K562 (cell line): Measurements from ENCODE around the gene C1QTNF8. TPM values are rescaled to one million over a fixed set of nuclear protein-coding genes. Genes with fewer than 3 reads are reported as not detected.
A peak's percentile ranks its signal among the peaks of the same experiment; 100 is the strongest.

Source experiments
- ATAC-seq: fragments of 200-7000 bp; cut with Tn5 transposase; 3 replicates; pipeline ENCODE4 v1.9.1; 2020; ENCODE audit warnings: moderate library complexity
- BruUV-seq: library from RNA; stranded (reverse); fragments of 400-500 nt; replicated peaks from 2 replicates; lab custom pipeline; 2021; lab: Mats Ljungman, UMichigan
- CTCF ChIA-PET: fragments of 300-600 bp; formaldehyde crosslinking; extraction: SDS; loops from one replicate; lab custom pipeline; 2021; ENCODE audit warnings: low intra/inter-chr PET ratio; lab: Yijun Ruan, JAX
- POLR2A ChIA-PET: fragments of 300-600, 350-650 bp; sonication (Branson Sonifier 250); formaldehyde crosslinking; extraction: SDS; loops from one replicate; lab custom pipeline; 2021; ENCODE audit warnings: antibody characterized with exemption, inconsistent platforms; lab: Yijun Ruan, JAX
- DNase-seq, 4 experiments: peaks; one replicate each; pipeline versions ENCODE4 v3.0.0 to v3.0.0-alpha.2; 2011 to 2018; ENCODE audit warnings: low spot score in 3 of 4, mixed read lengths in 3 of 4; ENCODE audit errors: extremely low read depth in 1 of 4
- FAIRE-seq: peaks from 2 replicates; lab custom pipeline; 2011; peaks lifted over from hg19 to GRCh38; lab: Jason Lieb, UNC
- H2AFZ ChIP-seq: 2 replicates; pipeline ENCODE4 v1.6.0; 2011; ENCODE audit warnings: low read depth, low read length, control low read depth, inconsistent platforms
- H3K27ac ChIP-seq: fragments of 200-600 bp; 3 replicates; pipeline ENCODE4 v1.8.0; 2011; ENCODE audit warnings: low read depth, mild to moderate bottlenecking, control low read depth, inconsistent platforms, low read length, moderate library complexity, mixed read lengths; ENCODE audit errors: extremely low read depth
- H3K27me3 ChIP-seq, 2 experiments: fragments of 300-600 bp in 1 of 2; 2 replicates in 1 of 2; 3 replicates in 1 of 2; pipeline versions ENCODE4 v1.6.0 to v1.8.0; 2011; ENCODE audit warnings: inconsistent platforms in 2 of 2, low read length in 2 of 2, mild to moderate bottlenecking in 1 of 2, mixed read lengths in 1 of 2, moderate library complexity in 1 of 2; ENCODE audit not compliant: control insufficient read depth in 2 of 2, insufficient read depth in 2 of 2
- H3K36me3 ChIP-seq: fragments of 300-600 bp; 3 replicates; pipeline ENCODE4 v1.8.0; 2011; ENCODE audit warnings: mild to moderate bottlenecking, low read length, inconsistent platforms; ENCODE audit not compliant: control insufficient read depth, insufficient read depth
- H3K4me1 ChIP-seq, 2 experiments: fragments of 200-600 bp in 1 of 2; replicated peaks in 1 of 2; 2 replicates in 1 of 2; 3 replicates in 1 of 2; pipeline versions ENCODE4 v1.5.1 to v1.8.0; 2011; ENCODE audit warnings: inconsistent platforms in 2 of 2, low read length in 2 of 2, mild to moderate bottlenecking in 1 of 2, mixed read lengths in 1 of 2, moderate library complexity in 1 of 2; ENCODE audit not compliant: control insufficient read depth in 2 of 2, insufficient read depth in 2 of 2
- H3K4me2 ChIP-seq: 2 replicates; pipeline ENCODE4 v1.6.1; 2011; ENCODE audit warnings: low read length, control low read depth, inconsistent platforms, mixed read lengths; ENCODE audit not compliant: insufficient read depth
- H3K4me3 ChIP-seq: fragments of 200-600 bp; sonication (generic), shearing (Covaris generic); 2 replicates; pipeline ENCODE4 v1.5.1; 2016; ENCODE audit warnings: control low read depth, inconsistent platforms
- H3K79me2 ChIP-seq: fragments of 200-600 bp; 3 replicates; pipeline ENCODE4 v1.8.0; 2011; ENCODE audit warnings: low read length, inconsistent platforms; ENCODE audit not compliant: control insufficient read depth, insufficient read depth
- H3K9ac ChIP-seq, 2 experiments: 2 replicates each; pipeline versions ENCODE4 v1.6.0 to v1.6.1; 2011; ENCODE audit warnings: low read depth in 2 of 2, low read length in 2 of 2, control low read depth in 1 of 2, inconsistent platforms in 1 of 2, mild to moderate bottlenecking in 1 of 2, mixed read lengths in 1 of 2; ENCODE audit not compliant: insufficient read depth in 1 of 2
- H3K9me1 ChIP-seq: one replicate; pipeline ENCODE4 v1.6.0; 2011; ENCODE audit warnings: inconsistent platforms, mild to moderate bottlenecking, low read length, moderate library complexity; ENCODE audit not compliant: control insufficient read depth, insufficient read depth
- H3K9me3 ChIP-seq: replicated peaks from 2 replicates; pipeline ENCODE4 v1.5.1; 2011; ENCODE audit warnings: low read depth, low read length, inconsistent platforms; ENCODE audit not compliant: control insufficient read depth, insufficient read depth
- H4K20me1 ChIP-seq: replicated peaks from 2 replicates; pipeline ENCODE4 v1.6.1; 2011; ENCODE audit warnings: low read length, inconsistent platforms, mixed read lengths; ENCODE audit not compliant: control insufficient read depth, insufficient read depth
- CBFA2T2 ChIP-seq: fragments of 450-650 bp; conservative IDR thresholded peaks from 2 replicates; pipeline ENCODE4 v1.6.1; 2017; ENCODE audit warnings: mild to moderate bottlenecking
- SAFB ChIP-seq: fragments of 200-400 bp; formaldehyde crosslinking; IDR thresholded peaks from 2 replicates; pipeline ENCODE4 v1.6.1; 2017; ENCODE audit warnings: low read depth, low read length, borderline replicate concordance
- ZFX ChIP-seq: sonication (generic); formaldehyde crosslinking; IDR thresholded peaks from 2 replicates; pipeline ENCODE4 v1.8.0; 2022; ENCODE audit warnings: mild to moderate bottlenecking, missing genetic modification reagents, moderate library complexity
- ZNF347 ChIP-seq: fragments of 450-650 bp; formaldehyde crosslinking; IDR thresholded peaks from 2 replicates; pipeline ENCODE4 v1.4.0; 2020; ENCODE audit warnings: low read depth, mild to moderate bottlenecking, moderate library complexity
- WGBS: fragments of 100-300 bp; shearing (Covaris generic); methylation state at CpG from one replicate; pipeline ENCODE4 v1.1.6; 2016; ENCODE audit warnings: low coverage, mixed read lengths; ENCODE audit not compliant: insufficient coverage; ENCODE audit errors: missing lambda C conversion rate; 5-methylcytosine and 5-hydroxymethylcytosine counted together
- in situ Hi-C: fragments of 300-500 bp; cut with MboI; formaldehyde crosslinking; loops from 4 replicates; pipeline ENCODE4 v1.15.0; 2018; ENCODE audit warnings: inconsistent platforms, mixed read lengths
- intact Hi-C: fragments of 100-400 bp; cut with micrococcal nuclease; formaldehyde crosslinking; loops from 2 replicates; pipeline ENCODE4 v1.14.2; 2022
- polyA plus RNA-seq, 8 experiments: library from polyadenylated mRNA; depleted of rRNA in 4 of 8; stranded (reverse) in 5 of 8; unstranded in 3 of 8; fragments of >200 nt; fragmentation: Nextera tagmentation in 2 of 8; fragmentation: Illumina TruSeq in 1 of 8; extraction: Ambion mirVana in 2 of 8; extraction: Trizol in 1 of 8; gene quantifications; 2 replicates each; pipeline versions ENCODE4 v1.2.1 to v1.2.3, GENCODE V29; 2011 to 2014; ENCODE audit warnings: inconsistent platforms in 1 of 8, missing spikeins in 1 of 8
- total RNA-seq, 7 experiments: library from RNA; depleted of rRNA in 6 of 7; stranded (reverse); fragments of >200 nt in 6 of 7; fragmentation: Illumina TruSeq in 2 of 7; extraction: Trizol in 2 of 7; gene quantifications; 2 replicates each; pipeline versions ENCODE4 v1.2.1 to v1.2.3, GENCODE V29; 2011 to 2021; ENCODE audit warnings: low replicate concordance in 1 of 7
- TF ChIP-seq, protein P1 (sequence below): sonication (generic); formaldehyde crosslinking; IDR thresholded peaks from 2 replicates; pipeline ENCODE4 v1.8.0; 2022; ENCODE audit warnings: mild to moderate bottlenecking, missing genetic modification reagents, borderline replicate concordance
- TF ChIP-seq, protein P2 (sequence below), 2 experiments: IDR thresholded peaks; 2 replicates each; pipeline ENCODE4 v1.6.1; 2012; ENCODE audit warnings: improper control_type of control experiment in 2 of 2, low read depth in 2 of 2, low read length in 2 of 2, borderline replicate concordance in 1 of 2

The C1QTNF8 gene
- total and polyA plus RNA-seq, 9 of the 15 experiments (the other 6 are each of a cell fraction or from before 2014, with no cell fraction given): not detected

DNA sequence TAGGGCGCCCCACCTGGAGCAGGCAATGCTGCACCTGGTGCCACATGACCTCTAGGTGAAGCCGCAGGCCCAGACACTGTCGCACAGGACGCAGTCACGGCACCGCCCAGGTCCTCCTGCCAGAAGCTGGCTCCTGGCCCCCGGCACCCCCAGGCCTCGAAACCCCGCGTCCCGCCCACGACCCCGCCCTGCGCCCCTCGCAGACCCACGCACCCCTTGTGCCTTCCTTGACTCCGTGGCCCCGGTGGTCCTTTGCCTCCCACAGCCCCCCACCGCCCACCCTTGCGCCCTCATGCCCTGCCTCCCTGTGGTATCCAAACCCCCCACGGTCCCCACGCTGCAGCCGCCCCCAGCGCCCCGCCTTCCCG is 6.3 kb upstream of the C1QTNF8 start (continued):
- TF ChIP-seq, protein P1, sequence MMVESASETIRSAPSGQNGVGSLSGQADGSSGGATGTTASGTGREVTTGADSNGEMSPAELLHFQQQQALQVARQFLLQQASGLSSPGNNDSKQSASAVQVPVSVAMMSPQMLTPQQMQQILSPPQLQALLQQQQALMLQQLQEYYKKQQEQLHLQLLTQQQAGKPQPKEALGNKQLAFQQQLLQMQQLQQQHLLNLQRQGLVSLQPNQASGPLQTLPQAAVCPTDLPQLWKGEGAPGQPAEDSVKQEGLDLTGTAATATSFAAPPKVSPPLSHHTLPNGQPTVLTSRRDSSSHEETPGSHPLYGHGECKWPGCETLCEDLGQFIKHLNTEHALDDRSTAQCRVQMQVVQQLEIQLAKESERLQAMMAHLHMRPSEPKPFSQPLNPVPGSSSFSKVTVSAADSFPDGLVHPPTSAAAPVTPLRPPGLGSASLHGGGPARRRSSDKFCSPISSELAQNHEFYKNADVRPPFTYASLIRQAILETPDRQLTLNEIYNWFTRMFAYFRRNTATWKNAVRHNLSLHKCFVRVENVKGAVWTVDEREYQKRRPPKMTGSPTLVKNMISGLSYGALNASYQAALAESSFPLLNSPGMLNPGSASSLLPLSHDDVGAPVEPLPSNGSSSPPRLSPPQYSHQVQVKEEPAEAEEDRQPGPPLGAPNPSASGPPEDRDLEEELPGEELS (CRISPR knock-in tag): no peak
- TF ChIP-seq SAFB: no peak
- TF ChIP-seq ZNF347 (CRISPR knock-in tag): no peak

GRCh38 chr16:1101573-1102332 is 5.7 kb upstream of the C1QTNF8 start:
- Histone ChIP-seq H3K4me2 (no peak overlapping the region), H3K36me3 (no peaks in the 10 kb centered on the region), H3K9ac (no peak overlapping the region), H3K9me1 (no peaks in the 10 kb centered on the region), H3K79me2 (no peaks in the 10 kb centered on the region), H3K4me1 (peaks cover 0 to 67% of the 10 kb centered on the region in 2 experiments; a peak in 2 of 5 replicates), H2AFZ (no peak overlapping the region), H4K20me1 (peaks cover 17% of the 10 kb centered on the region), H3K27me3 (peaks cover 7 to 58% of the 10 kb centered on the region in 2 experiments; a peak in 3 of 5 replicates), H3K27ac (no peak overlapping the region), H3K4me3 (no peak overlapping the region), H3K9me3 (no peaks in the 10 kb centered on the region)
- WGBS: 4% methylated on average over 16 of the region's 25 CpGs
- ChIA-PET POLR2A (interaction anchor here (0.6 kb wide), 1 partner anchor 232 kb away, joined by 3 read pairs; no protein-coding TSS in a partner anchor), CTCF (interaction anchor here (0.6 to 2.9 kb wide), 2 partner anchors 27 to 390 kb away, joined by 3 to 17 read pairs; no protein-coding TSS in a partner anchor)
- no TSS peak for BruUV-seq
- DNase-seq (no peak), FAIRE-seq (no peak), ATAC-seq (no peak)
- TF ChIP-seq CBFA2T2: no peak
- TF ChIP-seq, protein P2, sequence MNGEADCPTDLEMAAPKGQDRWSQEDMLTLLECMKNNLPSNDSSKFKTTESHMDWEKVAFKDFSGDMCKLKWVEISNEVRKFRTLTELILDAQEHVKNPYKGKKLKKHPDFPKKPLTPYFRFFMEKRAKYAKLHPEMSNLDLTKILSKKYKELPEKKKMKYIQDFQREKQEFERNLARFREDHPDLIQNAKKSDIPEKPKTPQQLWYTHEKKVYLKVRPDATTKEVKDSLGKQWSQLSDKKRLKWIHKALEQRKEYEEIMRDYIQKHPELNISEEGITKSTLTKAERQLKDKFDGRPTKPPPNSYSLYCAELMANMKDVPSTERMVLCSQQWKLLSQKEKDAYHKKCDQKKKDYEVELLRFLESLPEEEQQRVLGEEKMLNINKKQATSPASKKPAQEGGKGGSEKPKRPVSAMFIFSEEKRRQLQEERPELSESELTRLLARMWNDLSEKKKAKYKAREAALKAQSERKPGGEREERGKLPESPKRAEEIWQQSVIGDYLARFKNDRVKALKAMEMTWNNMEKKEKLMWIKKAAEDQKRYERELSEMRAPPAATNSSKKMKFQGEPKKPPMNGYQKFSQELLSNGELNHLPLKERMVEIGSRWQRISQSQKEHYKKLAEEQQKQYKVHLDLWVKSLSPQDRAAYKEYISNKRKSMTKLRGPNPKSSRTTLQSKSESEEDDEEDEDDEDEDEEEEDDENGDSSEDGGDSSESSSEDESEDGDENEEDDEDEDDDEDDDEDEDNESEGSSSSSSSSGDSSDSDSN (IDR thresholded peaks at IDR 0.05; ENCODE audit: borderline replicate concordance in 1 of 2, low read depth in 2 of 2, low read length in 2 of 2): peak in 1 of 2 experiments; percentile 67; a peak in 2 of 4 replicates
- TF ChIP-seq ZFX: peak; percentile 37
- intact Hi-C loops: no loop called here
- in situ Hi-C loops: no loop called here
